GM18526 (cell line): Measurements from ENCODE around the gene FRK.

Experiments used
- POLR2A ChIP-seq: IDR thresholded peaks from 3 replicates; pipeline ENCODE4 v1.6.1; 2011; ENCODE audit not compliant: insufficient read length; ENCODE audit errors: extremely low read depth

Gene FRK

GRCh38 chr6:116051244-116051643 lies 9.4 kb downstream of the FRK start:
- TF ChIP-seq POLR2A = no peak

GRCh38 chr6:116050737-116051136 lies 10.0 kb downstream of the FRK start:
- TF ChIP-seq POLR2A = no peak

- TF ChIP-seq POLR2A = no peak
Observed at GRCh38 chr6:116049321-116049720, 11.4 kb downstream of the FRK start.

GRCh38 chr6:116047173-116047933 lies 13.3 kb downstream of the FRK start:
- no peak for TF ChIP-seq POLR2A

GRCh38 chr6:116046737-116047136 lies 14.0 kb downstream of the FRK start:
- no peak for TF ChIP-seq POLR2A

GRCh38 chr6:116041934-116042333 lies 18.8 kb downstream of the FRK start:
- no peak for TF ChIP-seq POLR2A

- TF ChIP-seq POLR2A = no peak
Observed at GRCh38 chr6:116040993-116041392, 19.7 kb downstream of the FRK start.

GRCh38 chr6:116036885-116037284 lies 23.8 kb downstream of the FRK start:
- no peak for TF ChIP-seq POLR2A

GRCh38 chr6:116036075-116036773 lies 24.5 kb downstream of the FRK start:
- no peak for TF ChIP-seq POLR2A

GRCh38 chr6:116035616-116036015 lies 25.1 kb downstream of the FRK start:
- no peak for TF ChIP-seq POLR2A

- no peak for TF ChIP-seq POLR2A
Observed at GRCh38 chr6:116034327-116034726, 26.4 kb downstream of the FRK start.

- TF ChIP-seq POLR2A = no peak
Observed at GRCh38 chr6:116033687-116034303, 26.9 kb downstream of the FRK start.

GRCh38 chr6:116030770-116031169 lies 29.9 kb downstream of the FRK start:
- no peak for TF ChIP-seq POLR2A

- TF ChIP-seq POLR2A = no peak
Observed at GRCh38 chr6:116029535-116029934, 31.2 kb downstream of the FRK start.

- TF ChIP-seq POLR2A = no peak
Observed at GRCh38 chr6:116028233-116028632, 32.5 kb downstream of the FRK start.

GRCh38 chr6:116027801-116028200 lies 32.9 kb downstream of the FRK start:
- no peak for TF ChIP-seq POLR2A

GRCh38 chr6:116025405-116025804 lies 35.3 kb downstream of the FRK start:
- TF ChIP-seq POLR2A = no peak
